BE2C (cell line): ENCODE measurements around the gene PRRT3.

Experiments used
- DNase-seq: peaks from one replicate; pipeline ENCODE4 v3.0.0-alpha.2; 2020
- H3K27me3 ChIP-seq: fragments of 250-450 bp; sonication (Bioruptor Pico); 2 replicates; pipeline ENCODE4 v1.5.1; 2020; ENCODE audit warnings: mild to moderate bottlenecking
- H3K36me3 ChIP-seq: fragments of 250-450 bp; sonication (Bioruptor Pico); 2 replicates; pipeline ENCODE4 v1.5.1; 2020; ENCODE audit warnings: mild to moderate bottlenecking
- H3K4me1 ChIP-seq: fragments of 250-450 bp; sonication (Bioruptor Pico); 2 replicates; pipeline ENCODE4 v1.5.1; 2020
- H3K4me3 ChIP-seq: 2 replicates; pipeline ENCODE4 v1.5.1; 2011; ENCODE audit warnings: low read depth, low read length
- H3K9me3 ChIP-seq: fragments of 250-450 bp; sonication (Bioruptor Pico); 2 replicates; pipeline ENCODE4 v1.5.1; 2020
- CTCF ChIP-seq: IDR thresholded peaks from 2 replicates; pipeline ENCODE4 v1.5.1; 2012; ENCODE audit warnings: mild to moderate bottlenecking, low read depth, low read length

PRRT3 gene

GRCh38 chr3:9933561-9934234 lies 18.5 kb downstream of the PRRT3 start, which contains the start of gene CRELD1:
Gene CRELD1 (plus strand): TSS chr3:9933834. CDS start chr3:9934439, 605 bp downstream.
- no peaks in the 10 kb centered on the region for H3K36me3 ChIP-seq
- H3K4me1 ChIP-seq = no peaks in the 10 kb centered on the region; the same call in 1 of the 2 replicates
- H3K4me3 ChIP-seq = peak within 1 kb of the TSS; percentile 58
- H3K27me3 ChIP-seq = no peaks in the 10 kb centered on the region
- H3K9me3 ChIP-seq = no peaks in the 10 kb centered on the region
- peak; percentile 91 for DNase-seq
- TF ChIP-seq CTCF = no peak

- no peaks in the 10 kb centered on the region for H3K9me3 ChIP-seq
- DNase-seq = peak; percentile 80
- peak overlapping the region; percentile 58 for H3K4me3 ChIP-seq
- no peaks in the 10 kb centered on the region for H3K36me3 ChIP-seq
- H3K4me1 ChIP-seq = no peaks in the 10 kb centered on the region; the same call in 1 of the 2 replicates
- no peaks in the 10 kb centered on the region for H3K27me3 ChIP-seq
- TF ChIP-seq CTCF = peak; percentile 62
Measured at GRCh38 chr3:9932843-9933560, 19.2 kb downstream of the PRRT3 start.

- Histone ChIP-seq H3K9me3 (no peaks in the 10 kb centered on the region), H3K4me1 (no peaks in the 10 kb centered on the region; the same call in 1 of the 2 replicates), H3K36me3 (no peaks in the 10 kb centered on the region), H3K27me3 (no peaks in the 10 kb centered on the region), H3K4me3 (peak overlapping the region; percentile 58)
- no peak for TF ChIP-seq CTCF
- DNase-seq = no peak
Measured at GRCh38 chr3:9932535-9932842, 19.7 kb downstream of the PRRT3 start.

- DNase-seq = no peak
- Histone ChIP-seq H3K9me3 (no peaks in the 10 kb centered on the region), H3K27me3 (no peaks in the 10 kb centered on the region), H3K4me1 (no peaks in the 10 kb centered on the region; the same call in 1 of the 2 replicates), H3K36me3 (no peaks in the 10 kb centered on the region), H3K4me3 (no peak overlapping the region)
- no peak for TF ChIP-seq CTCF
Measured at GRCh38 chr3:9930804-9931418, 21.3 kb downstream of the PRRT3 start.

- DNase-seq = no peak
- no peaks in the 10 kb centered on the region; the same call in 1 of the 2 replicates for H3K4me1 ChIP-seq
- no peaks in the 10 kb centered on the region for H3K9me3 ChIP-seq
- H3K27me3 ChIP-seq = no peaks in the 10 kb centered on the region
- TF ChIP-seq CTCF = no peak
- no peaks in the 10 kb centered on the region for H3K36me3 ChIP-seq
- no peak overlapping the region for H3K4me3 ChIP-seq
Measured at GRCh38 chr3:9928158-9928557, 24.1 kb downstream of the PRRT3 start.
